Stimulated activated CD4-positive, alpha-beta T cell treated with anti-CD3 and anti-CD28 coated beads, Interleukin-1b, Interleukin-23, amount 100 ng/mL, for 1 hour (primary cell): ENCODE data around the gene SDK1.
"Not testable (repeated sequence)": the region's sequence is repeated elsewhere in the genome, so short reads cannot be mapped to it uniquely, and the experiment has no call there.

Experiments
- DNase-seq, 2 donors: peaks; one replicate each; pipeline ENCODE4 v3.0.0-alpha.2; 2020; ENCODE audit warnings: low read depth in 2 of 2

The SDK1 gene

GRCh38 chr7:3923307-3923918 lies 622.4 kb downstream of the SDK1 start:
- DNase-seq = no peak

GRCh38 chr7:3924277-3924676 lies 623.2 kb downstream of the SDK1 start:
- DNase-seq = no peak

GRCh38 chr7:3927446-3928110 lies 626.5 kb downstream of the SDK1 start:
- no peak for DNase-seq

- no peak for DNase-seq
These were observed 627.9 kb downstream of the SDK1 start for GRCh38 chr7:3928727-3929515.

GRCh38 chr7:3931843-3932242 lies 630.8 kb downstream of the SDK1 start:
- no peak for DNase-seq

- DNase-seq = no peak
These were observed 636.1 kb downstream of the SDK1 start for GRCh38 chr7:3937146-3937545.

GRCh38 chr7:3937605-3938004 lies 636.6 kb downstream of the SDK1 start:
- no peak for DNase-seq

- not testable (repeated sequence) for DNase-seq
These were observed 640.7 kb downstream of the SDK1 start for GRCh38 chr7:3941706-3942105.

- no peak for DNase-seq
These were observed 641.2 kb downstream of the SDK1 start for GRCh38 chr7:3942276-3942675.

GRCh38 chr7:3942816-3943745 lies 642.0 kb downstream of the SDK1 start:
- no peak for DNase-seq

GRCh38 chr7:3943779-3944520 lies 642.9 kb downstream of the SDK1 start:
- no peak for DNase-seq

- DNase-seq = no peak
These were observed 648.2 kb downstream of the SDK1 start for GRCh38 chr7:3949242-3949640.

GRCh38 chr7:3950249-3950648 lies 649.2 kb downstream of the SDK1 start:
- DNase-seq = no peak

- DNase-seq = no peak
These were observed 650.4 kb downstream of the SDK1 start for GRCh38 chr7:3951316-3952055.

GRCh38 chr7:3953133-3953532 lies 652.1 kb downstream of the SDK1 start:
- no peak for DNase-seq

GRCh38 chr7:3953946-3954345 lies 652.9 kb downstream of the SDK1 start:
- DNase-seq = no peak

GRCh38 chr7:3955026-3955425 lies 654.0 kb downstream of the SDK1 start:
- no peak for DNase-seq

- DNase-seq = no peak
These were observed 655.0 kb downstream of the SDK1 start for GRCh38 chr7:3955751-3956696.

GRCh38 chr7:3956949-3957348 lies 655.9 kb downstream of the SDK1 start:
- no peak for DNase-seq
